ENCODE measurements around the gene VGF.

The VGF gene

DNA sequence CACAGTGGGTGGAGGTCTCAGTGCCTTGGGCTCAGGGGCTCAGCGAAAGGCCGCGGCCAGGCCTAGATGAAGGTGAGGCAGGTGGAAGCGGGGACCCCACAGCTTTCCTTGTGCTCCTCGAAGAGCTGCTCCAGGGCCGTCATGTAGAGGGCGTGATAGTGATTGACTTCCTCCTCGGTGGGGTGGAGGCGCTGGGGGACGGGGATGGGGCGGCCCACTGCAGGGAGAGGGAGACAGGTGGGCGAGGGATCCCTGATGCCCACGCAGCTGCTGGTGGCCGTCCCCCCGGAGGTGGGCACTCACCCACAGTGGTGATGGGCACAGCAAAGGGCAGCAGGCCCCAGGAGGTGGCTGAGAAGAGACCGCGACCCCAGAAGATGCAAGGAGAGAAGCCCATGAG is 30.5 kb upstream of the VGF start:
- Histone ChIP-seq H3K27me3 (replicated peaks) (peaks cover 4% of the 10 kb centered on the region), H3K27ac (no peak overlapping the region), H3K36me3 (replicated peaks) (no peaks in the 10 kb centered on the region), H3K4me3 (ENCODE audit: low read depth, low read length) (no peak overlapping the region)
- in situ Hi-C loops (cut with HindIII; ENCODE audit: low pct_ligation_motif_present, low sequenced_read_pairs): no loop called here
- no peak for DNase-seq
- TF ChIP-seq, protein P1, sequence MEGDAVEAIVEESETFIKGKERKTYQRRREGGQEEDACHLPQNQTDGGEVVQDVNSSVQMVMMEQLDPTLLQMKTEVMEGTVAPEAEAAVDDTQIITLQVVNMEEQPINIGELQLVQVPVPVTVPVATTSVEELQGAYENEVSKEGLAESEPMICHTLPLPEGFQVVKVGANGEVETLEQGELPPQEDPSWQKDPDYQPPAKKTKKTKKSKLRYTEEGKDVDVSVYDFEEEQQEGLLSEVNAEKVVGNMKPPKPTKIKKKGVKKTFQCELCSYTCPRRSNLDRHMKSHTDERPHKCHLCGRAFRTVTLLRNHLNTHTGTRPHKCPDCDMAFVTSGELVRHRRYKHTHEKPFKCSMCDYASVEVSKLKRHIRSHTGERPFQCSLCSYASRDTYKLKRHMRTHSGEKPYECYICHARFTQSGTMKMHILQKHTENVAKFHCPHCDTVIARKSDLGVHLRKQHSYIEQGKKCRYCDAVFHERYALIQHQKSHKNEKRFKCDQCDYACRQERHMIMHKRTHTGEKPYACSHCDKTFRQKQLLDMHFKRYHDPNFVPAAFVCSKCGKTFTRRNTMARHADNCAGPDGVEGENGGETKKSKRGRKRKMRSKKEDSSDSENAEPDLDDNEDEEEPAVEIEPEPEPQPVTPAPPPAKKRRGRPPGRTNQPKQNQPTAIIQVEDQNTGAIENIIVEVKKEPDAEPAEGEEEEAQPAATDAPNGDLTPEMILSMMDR (IDR thresholded peaks at IDR 0.05; ENCODE audit: low read depth, low read length, missing control alignments): no peak

DNA sequence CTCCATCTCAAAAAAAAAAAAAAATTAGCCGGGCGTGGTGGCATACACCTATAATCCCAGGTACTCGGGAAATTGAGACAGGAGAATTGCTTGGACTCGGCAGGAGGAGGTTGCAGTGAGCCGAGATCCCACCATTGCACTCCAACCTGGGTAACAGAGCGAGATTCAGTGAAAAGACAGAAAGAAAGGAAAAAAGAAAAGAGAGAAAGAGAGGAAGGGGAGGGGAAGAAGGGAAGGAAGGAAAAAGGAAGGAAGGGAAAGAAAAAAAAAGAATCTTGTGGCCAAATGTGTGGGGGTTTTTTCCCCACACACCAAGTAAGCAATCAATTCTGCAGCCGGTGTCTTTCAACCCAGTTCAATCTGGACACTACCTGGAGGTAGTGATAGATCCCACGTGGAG is 23.7 kb upstream of the VGF start:
- Histone ChIP-seq H3K27me3 (replicated peaks) (no peaks in the 10 kb centered on the region), H3K27ac (no peak overlapping the region), H3K4me3 (ENCODE audit: low read depth, low read length) (no peak overlapping the region), H3K36me3 (replicated peaks) (no peaks in the 10 kb centered on the region)
- TF ChIP-seq, protein P1 (IDR thresholded peaks at IDR 0.05; ENCODE audit: low read depth, low read length, missing control alignments): no peak
- in situ Hi-C loops (cut with HindIII; ENCODE audit: low pct_ligation_motif_present, low sequenced_read_pairs): no loop called here
- no peak for DNase-seq

GRCh38 chr7:101186844-101187428 is 21.6 kb upstream of the VGF start:
- no peak overlapping the region for H3K4me3 ChIP-seq (ENCODE audit: low read depth, low read length)
- H3K27ac ChIP-seq: no peak overlapping the region
- H3K27me3 ChIP-seq (replicated peaks): no peaks in the 10 kb centered on the region
- TF ChIP-seq, protein P1 (IDR thresholded peaks at IDR 0.05; ENCODE audit: low read depth, low read length, missing control alignments): no peak
- H3K36me3 ChIP-seq (replicated peaks): no peaks in the 10 kb centered on the region
- no peak for DNase-seq
- in situ Hi-C loops (cut with HindIII; ENCODE audit: low pct_ligation_motif_present, low sequenced_read_pairs): no loop called here

DNA sequence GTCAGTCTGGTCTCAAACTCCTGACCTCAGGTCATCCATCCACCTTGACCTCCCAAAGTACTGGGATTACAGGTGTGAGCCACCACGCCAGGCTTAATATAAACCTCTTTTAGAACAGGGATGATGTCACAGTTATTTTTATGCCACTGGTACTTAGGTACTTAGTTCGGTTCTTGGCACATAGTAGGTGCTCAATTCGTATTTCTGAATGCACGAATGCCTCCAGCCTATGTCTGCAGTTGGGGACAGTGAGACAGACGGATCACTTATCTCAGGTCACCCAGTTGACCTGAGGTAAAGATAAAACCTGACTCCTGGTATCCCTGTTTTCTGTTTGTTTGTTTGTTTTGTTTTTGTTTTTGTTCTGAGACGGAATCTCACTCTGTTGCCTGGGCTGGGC is 20.8 kb upstream of the VGF start:
- Histone ChIP-seq H3K27ac (no peak overlapping the region), H3K36me3 (replicated peaks) (no peaks in the 10 kb centered on the region), H3K27me3 (replicated peaks) (peaks cover 2% of the 10 kb centered on the region), H3K4me3 (ENCODE audit: low read depth, low read length) (no peak overlapping the region)
- TF ChIP-seq, protein P1 (IDR thresholded peaks at IDR 0.05; ENCODE audit: low read depth, low read length, missing control alignments): no peak
- in situ Hi-C loops (cut with HindIII; ENCODE audit: low pct_ligation_motif_present, low sequenced_read_pairs): no loop called here
- DNase-seq: no peak

- in situ Hi-C loops (cut with HindIII; ENCODE audit: low pct_ligation_motif_present, low sequenced_read_pairs): no loop called here
- H3K36me3 ChIP-seq (replicated peaks): no peaks in the 10 kb centered on the region
- H3K27me3 ChIP-seq (replicated peaks): peaks cover 10% of the 10 kb centered on the region
- DNase-seq: peak; percentile 60
- TF ChIP-seq, protein P1 (IDR thresholded peaks at IDR 0.05; ENCODE audit: low read depth, low read length, missing control alignments): no peak
- H3K4me3 ChIP-seq (ENCODE audit: low read depth, low read length): no peak overlapping the region
- no peak overlapping the region for H3K27ac ChIP-seq
Measured at GRCh38 chr7:101185258-101185839, 20.0 kb upstream of the VGF start.
